GM12865 (cell line): ENCODE results near the gene ADRA2C.

Experiments
- DNase-seq: peaks from one replicate; pipeline ENCODE4 v3.0.0; 2010; ENCODE audit warnings: low read depth
- H3K4me3 ChIP-seq: 2 replicates; pipeline ENCODE4 v1.5.1; 2011; ENCODE audit warnings: mild to moderate bottlenecking, low read depth, low read length, control low read depth
- TF ChIP-seq, protein P1 (sequence below): IDR thresholded peaks from 2 replicates; pipeline ENCODE4 v1.5.1; 2011; ENCODE audit warnings: low read length, control low read depth, low read depth, inconsistent platforms; ENCODE audit not compliant: insufficient read depth; ENCODE audit errors: missing control alignments

Gene ADRA2C

DNA sequence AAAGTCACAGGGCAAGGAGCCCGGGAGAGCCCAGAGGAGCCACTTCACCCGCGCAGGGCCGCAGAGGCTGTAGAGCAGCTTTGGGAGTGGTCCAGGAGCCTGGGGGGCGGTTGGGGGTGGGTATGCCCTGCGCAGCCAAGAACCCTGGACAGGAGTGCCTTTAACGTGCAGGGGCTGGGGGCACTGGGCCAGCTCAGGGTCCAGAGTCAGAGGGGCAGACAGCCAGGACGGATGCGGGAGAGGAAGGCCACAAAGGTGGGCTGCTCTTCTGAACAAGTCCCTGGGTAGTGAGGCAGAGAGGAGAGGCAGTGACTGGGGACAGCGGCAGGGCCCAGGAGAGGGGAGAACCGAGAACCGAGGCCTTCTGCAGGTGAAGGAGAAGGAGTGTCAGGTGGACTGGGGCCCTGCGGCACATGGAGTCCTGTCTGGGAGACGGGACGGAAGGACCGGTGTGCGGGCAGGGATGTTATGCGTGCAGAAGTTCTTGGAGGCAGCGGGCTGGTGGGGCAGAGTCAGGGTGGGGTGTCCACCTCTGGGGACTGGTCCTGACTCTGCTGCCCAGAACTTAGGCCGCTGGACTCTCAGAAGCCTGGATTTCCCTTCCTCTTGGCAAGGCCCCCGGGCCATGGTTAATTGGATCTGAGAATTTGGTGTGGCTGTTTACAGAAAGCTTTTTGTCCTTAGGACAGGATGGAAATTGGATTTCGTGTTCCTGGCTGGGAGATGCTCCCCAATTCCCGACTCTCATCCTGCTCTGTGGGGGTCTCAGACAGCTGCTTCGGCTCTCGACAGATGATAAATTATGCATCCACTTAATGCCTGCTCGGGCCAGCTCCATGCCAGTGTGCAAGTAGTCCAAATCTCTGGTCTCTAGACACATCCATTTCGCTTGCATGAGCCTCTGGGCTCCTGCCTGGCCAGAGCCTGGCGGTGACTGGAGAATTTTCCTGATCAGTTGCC lies 31.9 kb downstream of the ADRA2C start:
- no peak for DNase-seq
- TF ChIP-seq, protein P1, sequence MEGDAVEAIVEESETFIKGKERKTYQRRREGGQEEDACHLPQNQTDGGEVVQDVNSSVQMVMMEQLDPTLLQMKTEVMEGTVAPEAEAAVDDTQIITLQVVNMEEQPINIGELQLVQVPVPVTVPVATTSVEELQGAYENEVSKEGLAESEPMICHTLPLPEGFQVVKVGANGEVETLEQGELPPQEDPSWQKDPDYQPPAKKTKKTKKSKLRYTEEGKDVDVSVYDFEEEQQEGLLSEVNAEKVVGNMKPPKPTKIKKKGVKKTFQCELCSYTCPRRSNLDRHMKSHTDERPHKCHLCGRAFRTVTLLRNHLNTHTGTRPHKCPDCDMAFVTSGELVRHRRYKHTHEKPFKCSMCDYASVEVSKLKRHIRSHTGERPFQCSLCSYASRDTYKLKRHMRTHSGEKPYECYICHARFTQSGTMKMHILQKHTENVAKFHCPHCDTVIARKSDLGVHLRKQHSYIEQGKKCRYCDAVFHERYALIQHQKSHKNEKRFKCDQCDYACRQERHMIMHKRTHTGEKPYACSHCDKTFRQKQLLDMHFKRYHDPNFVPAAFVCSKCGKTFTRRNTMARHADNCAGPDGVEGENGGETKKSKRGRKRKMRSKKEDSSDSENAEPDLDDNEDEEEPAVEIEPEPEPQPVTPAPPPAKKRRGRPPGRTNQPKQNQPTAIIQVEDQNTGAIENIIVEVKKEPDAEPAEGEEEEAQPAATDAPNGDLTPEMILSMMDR: no peak

DNA sequence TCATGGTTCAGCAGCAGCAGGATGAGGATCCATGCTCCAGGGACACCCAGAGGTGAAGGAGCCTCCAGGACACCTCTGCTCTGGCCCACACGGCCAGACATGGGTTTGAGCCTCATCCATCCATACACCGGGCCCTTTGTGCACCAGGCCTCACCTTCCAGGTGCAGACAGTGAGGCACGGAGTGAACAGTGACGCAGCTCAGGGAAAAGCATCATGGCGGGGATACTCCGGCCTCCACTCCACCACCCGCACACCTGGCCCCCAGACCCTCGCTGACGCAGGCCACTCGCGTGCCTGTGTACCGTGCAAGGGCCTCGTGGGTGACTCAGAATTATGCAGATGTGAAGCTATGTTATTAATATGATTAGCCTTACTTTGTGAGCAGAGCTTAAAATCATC lies 33.3 kb downstream of the ADRA2C start:
- TF ChIP-seq, protein P1: no peak

More for the DNA sequence above, 31.9 kb downstream of the ADRA2C start:
- H3K4me3 ChIP-seq: no peak overlapping the region

DNA sequence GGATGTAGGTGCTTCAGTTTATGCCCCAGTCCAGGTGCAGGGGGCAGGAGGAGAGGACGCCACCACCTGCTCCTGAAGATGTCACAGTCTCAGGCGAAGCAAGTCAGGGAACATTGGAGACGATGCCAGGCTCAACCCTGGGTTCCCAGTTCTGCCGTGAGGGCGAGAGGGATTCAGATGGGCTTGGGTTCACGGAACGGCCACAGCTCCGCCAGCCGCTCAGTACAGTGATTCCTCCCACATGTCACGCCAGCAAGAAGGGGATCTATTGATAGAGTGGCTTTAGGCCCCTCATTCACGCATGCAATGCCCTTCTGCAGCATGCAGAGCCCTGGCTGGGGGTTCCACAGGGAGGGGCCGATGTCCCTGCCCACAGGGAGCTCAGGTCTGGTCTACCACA lies 34.2 kb downstream of the ADRA2C start:
- DNase-seq: no peak
- TF ChIP-seq, protein P1: no peak
- H3K4me3 ChIP-seq: no peak overlapping the region

More for the DNA sequence above, 33.3 kb downstream of the ADRA2C start:
- no peak overlapping the region for H3K4me3 ChIP-seq
- no peak for DNase-seq

DNA sequence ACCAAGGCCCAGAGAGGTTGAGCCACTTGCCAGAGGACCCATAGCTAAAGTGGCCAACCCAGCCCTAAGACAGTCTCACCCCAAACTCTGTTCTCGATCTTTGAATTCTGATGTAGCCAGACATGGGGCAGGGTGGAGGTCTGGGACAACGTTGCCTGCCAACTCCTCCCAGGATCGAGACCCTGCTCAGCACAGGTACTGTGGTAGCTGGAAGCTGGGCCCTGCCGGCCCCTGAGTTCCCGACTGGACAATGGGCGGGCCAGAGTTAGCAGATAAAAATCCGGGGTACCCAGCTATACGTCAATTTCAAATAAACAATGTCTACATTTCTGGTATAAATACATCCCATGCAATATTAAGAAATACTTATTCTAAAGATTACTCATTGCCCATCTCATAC lies 35.3 kb downstream of the ADRA2C start:
- TF ChIP-seq, protein P1: no peak
- no peak overlapping the region for H3K4me3 ChIP-seq
- no peak for DNase-seq

DNA sequence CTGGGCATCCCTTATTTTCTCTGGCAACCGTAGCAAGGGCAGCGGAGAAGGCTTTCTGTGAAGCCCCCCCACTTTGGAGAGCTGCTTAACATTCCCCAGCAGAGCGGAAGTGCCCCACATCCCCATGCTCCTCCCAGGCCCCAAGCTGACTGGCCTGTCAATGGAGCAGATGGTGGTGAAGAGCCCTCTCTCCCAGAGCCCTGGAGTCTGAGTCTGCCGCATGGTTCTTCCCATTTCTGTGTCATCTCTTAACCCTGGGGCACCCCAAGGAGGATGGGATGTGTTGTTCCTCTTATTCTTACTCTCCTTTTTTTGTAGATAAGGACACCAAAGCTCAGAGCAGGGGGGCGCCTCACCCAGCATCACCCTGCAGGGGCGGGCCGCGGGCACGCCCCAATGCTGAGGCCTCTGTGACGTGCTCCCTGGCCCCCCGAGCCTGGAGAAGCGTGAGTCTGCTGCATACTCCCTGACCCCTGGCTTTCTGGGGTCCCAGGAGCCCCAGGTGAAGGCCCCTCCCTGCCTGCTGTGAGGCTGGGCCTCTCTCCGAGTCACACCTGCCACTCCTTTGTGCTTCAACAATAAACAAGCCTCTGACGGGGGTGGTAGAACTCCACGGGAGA lies 35.9 kb downstream of the ADRA2C start:
- no peak for DNase-seq
- TF ChIP-seq, protein P1: no peak
- H3K4me3 ChIP-seq: no peak overlapping the region

DNA sequence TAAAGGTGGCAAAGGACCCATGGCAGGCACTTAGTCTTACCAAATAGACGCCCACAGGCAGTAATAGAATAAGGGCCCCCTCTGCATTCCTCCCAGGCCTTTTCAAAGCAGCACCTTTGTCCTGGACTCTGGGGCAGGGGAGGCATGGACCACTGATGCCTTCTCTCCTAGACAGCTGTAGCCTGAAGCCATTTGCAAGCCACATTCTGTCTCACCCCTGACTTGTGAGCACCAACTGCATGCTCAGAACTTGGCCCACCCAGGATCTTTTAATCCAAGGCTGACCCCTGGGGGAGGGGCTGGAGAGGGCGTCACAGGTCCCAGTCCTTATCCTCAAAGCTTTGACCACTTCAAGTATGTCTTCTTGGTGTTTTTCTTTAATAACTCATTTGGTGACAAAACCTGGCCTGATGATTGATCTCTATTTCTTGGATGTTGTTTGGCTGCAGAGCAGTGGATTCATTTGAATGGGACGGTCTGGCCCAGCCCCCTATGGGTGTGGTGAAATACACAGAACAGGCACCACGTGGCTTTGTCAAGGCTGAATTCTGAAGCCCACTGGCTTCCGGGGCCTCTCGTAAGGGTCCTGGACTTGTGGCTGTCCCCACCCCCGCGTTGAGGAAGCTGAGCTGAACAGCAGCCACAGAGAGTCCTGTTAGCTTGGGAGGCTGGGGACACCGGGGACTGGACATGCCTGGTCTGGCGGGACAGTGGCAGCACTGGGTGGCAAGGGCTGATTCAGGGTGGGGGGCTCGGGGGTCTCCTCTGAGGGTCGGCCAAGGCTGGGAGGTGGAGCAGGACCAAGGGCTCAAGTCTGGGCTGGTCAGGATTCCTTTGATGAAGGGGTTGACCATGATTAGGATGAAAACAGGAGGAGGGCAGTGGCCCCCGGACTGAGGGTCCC lies 36.6 kb downstream of the ADRA2C start:
- DNase-seq: no peak

More for the DNA sequence above, 36.6 kb downstream of the ADRA2C start:
- TF ChIP-seq, protein P1: no peak
- no peak overlapping the region for H3K4me3 ChIP-seq
